B cell (primary cell): Measurements from ENCODE around the gene ZNF600. TPM values are rescaled to one million over a fixed set of nuclear protein-coding genes. Genes with fewer than 3 reads are reported as not detected.
"Not testable (repeated sequence)": the region's sequence is repeated elsewhere in the genome, so short reads cannot be mapped to it uniquely, and the experiment has no call there.

Experiments used
- ATAC-seq: fragments of 200-7000 bp; cut with Tn5 transposase; one replicate; pipeline ENCODE4 v1.10.0; 2021; ENCODE audit warnings: low read depth, mild to moderate bottlenecking, moderate number of reproducible peaks, moderate library complexity
- CTCF ChIA-PET: fragments of 350-600 bp; sonication (Branson Sonifier 250); formaldehyde crosslinking; loops from one replicate; lab custom pipeline; 2021; ENCODE audit warnings: antibody characterized with exemption, inconsistent platforms; lab: Charles Lee
- POLR2A ChIA-PET: fragments of 350-600 bp; sonication (Branson Sonifier 250); formaldehyde crosslinking; loops from one replicate; lab custom pipeline; 2021; ENCODE audit warnings: antibody characterized with exemption; lab: Charles Lee
- DNase-seq: peaks from one replicate; pipeline ENCODE4 v3.0.0; 2013
- H2AFZ ChIP-seq: 2 replicates; pipeline ENCODE4 v1.6.1; 2012; ENCODE audit warnings: mild to moderate bottlenecking, low read depth, low read length; ENCODE audit not compliant: insufficient read depth, poor library complexity, severe bottlenecking
- H3K27ac ChIP-seq, 2 donors: 1 replicate in 1 of 2; 2 replicates in 1 of 2; pipeline ENCODE4 v1.5.1; 2012 to 2013; ENCODE audit warnings: low read length in 2 of 2, mild to moderate bottlenecking in 2 of 2, moderate library complexity in 1 of 2
- H3K27me3 ChIP-seq, 4 experiments: fragments of 200-600 bp in 1 of 4; sonication (generic) in 1 of 4; replicated peaks in 1 of 4; 1 replicate in 2 of 4; 2 replicates in 2 of 4; pipeline versions ENCODE4 v1.6.1 to v1.7.0; 2013 to 2016; ENCODE audit warnings: low read length in 3 of 4, mild to moderate bottlenecking in 2 of 4, mixed read lengths in 1 of 4, moderate library complexity in 1 of 4; ENCODE audit not compliant: insufficient read depth in 4 of 4, control insufficient read depth in 3 of 4; ENCODE audit errors: control extremely low read depth in 1 of 4
- H3K36me3 ChIP-seq, 2 experiments: replicated peaks in 1 of 2; 1 replicate in 1 of 2; 2 replicates in 1 of 2; pipeline versions ENCODE4 v1.6.1 to v1.7.1; 2013; ENCODE audit warnings: low read length in 1 of 2; ENCODE audit not compliant: insufficient read depth in 2 of 2, control insufficient read depth in 1 of 2; ENCODE audit errors: control extremely low read depth in 1 of 2, extremely low read depth in 1 of 2
- H3K4me1 ChIP-seq, 2 donors: fragments of 200-600 bp in 1 of 2; sonication (generic) in 1 of 2; 1 replicate in 1 of 2; 2 replicates in 1 of 2; pipeline versions ENCODE4 v1.5.1 to v1.6.1; 2013 to 2017; ENCODE audit warnings: low read length in 2 of 2; ENCODE audit not compliant: control insufficient read depth in 2 of 2, insufficient read depth in 2 of 2
- H3K4me2 ChIP-seq: replicated peaks from 2 replicates; pipeline ENCODE3; 2012; ENCODE audit warnings: mild to moderate bottlenecking, low read depth, low read length; ENCODE audit not compliant: poor library complexity, severe bottlenecking
- H3K4me3 ChIP-seq, 5 experiments: fragments of 200-600 bp in 1 of 5; sonication (generic) in 1 of 5; 1 replicate in 3 of 5; 2 replicates in 2 of 5; pipeline versions ENCODE4 v1.5.1 to v1.7.0; 2011 to 2016; ENCODE audit warnings: low read length in 4 of 5, mild to moderate bottlenecking in 4 of 5, low read depth in 2 of 5, control low read depth in 1 of 5, moderate library complexity in 1 of 5; ENCODE audit not compliant: insufficient read depth in 1 of 5; ENCODE audit errors: control extremely low read depth in 1 of 5, extremely low read depth in 1 of 5
- H3K79me2 ChIP-seq: fragments of 200-600 bp; sonication (generic); one replicate; pipeline ENCODE4 v1.6.0; 2016; ENCODE audit warnings: low read length; ENCODE audit not compliant: control insufficient read depth, insufficient read depth
- H3K9ac ChIP-seq: fragments of 200-600 bp; sonication (generic); 2 replicates; pipeline ENCODE4 v1.6.1; 2017; ENCODE audit warnings: mild to moderate bottlenecking, low read length, moderate library complexity
- H3K9me3 ChIP-seq, 3 donors: one replicate each; pipeline versions ENCODE4 v1.6.1 to v1.7.1; 2013; ENCODE audit warnings: low read length in 2 of 3; ENCODE audit not compliant: control insufficient read depth in 2 of 3, insufficient read depth in 1 of 3; ENCODE audit errors: control extremely low read depth in 1 of 3
- H4K20me1 ChIP-seq: 2 replicates; pipeline ENCODE4 v1.6.0; 2012; ENCODE audit warnings: mild to moderate bottlenecking, low read length; ENCODE audit not compliant: insufficient read depth, control insufficient read depth, poor library complexity, severe bottlenecking
- H3K27ac Mint-ChIP-seq: one replicate; pipeline ENCODE4 v1.8.0; 2021; ENCODE audit warnings: mixed read lengths
- H3K27me3 Mint-ChIP-seq: one replicate; pipeline ENCODE4 v1.8.0; 2021; ENCODE audit warnings: mixed read lengths
- H3K4me1 Mint-ChIP-seq: one replicate; pipeline ENCODE4 v1.8.0; 2021; ENCODE audit warnings: mixed read lengths
- H3K4me3 Mint-ChIP-seq: one replicate; pipeline ENCODE4 v1.8.0; 2021; ENCODE audit warnings: mixed read lengths
- H3K9me3 Mint-ChIP-seq: one replicate; pipeline ENCODE4 v1.8.0; 2022; ENCODE audit warnings: mixed read lengths; ENCODE audit not compliant: insufficient read depth
- CTCF ChIP-seq: fragments of 200-600 bp; IDR thresholded peaks from one replicate; pipeline ENCODE4 v1.8.0; 2022; ENCODE audit warnings: antibody characterized with exemption, mild to moderate bottlenecking
- whole genome bisulfite sequencing: methylation state at CpG from one replicate; pipeline ENCODE4 v1.1.5; 2013; ENCODE audit warnings: missing lambda C conversion rate; ENCODE audit not compliant: insufficient coverage; 5-methylcytosine and 5-hydroxymethylcytosine counted together
- intact Hi-C: fragments of 100-400 bp; cut with micrococcal nuclease; formaldehyde crosslinking; loops from one replicate; pipeline ENCODE4 v1.10.0; 2022
- polyA plus RNA-seq: library from polyadenylated mRNA; depleted of rRNA; stranded (reverse); fragments of >200 nt; gene quantifications from 2 replicates; pipeline ENCODE4 v1.2.3, GENCODE V29; 2012
- total RNA-seq, 2 donors: library from RNA; stranded (reverse); fragments of 120-200 nt in 1 of 2; gene quantifications; 1 replicate in 1 of 2; 2 replicates in 1 of 2; pipeline versions ENCODE4 v1.2.3 to v1.2.4, GENCODE V29; 2013 to 2022

ZNF600 gene
- total and polyA plus RNA-seq, 2 donors (not counting 1 experiment from before 2014, with no cell fraction given): 40.6 to 41.7 TPM

- no peak for DNase-seq
- Histone ChIP-seq H3K27me3 (no peaks in the 10 kb centered on the region), H3K79me2 (peaks cover 12% of the 10 kb centered on the region), H3K9me3 (peaks cover 0 to 30% (median 3%) of the 10 kb centered on the region in 3 donors), H3K9ac (no peak overlapping the region), H3K36me3 (no peaks in the 10 kb centered on the region), H2AFZ (no peak overlapping the region), H3K4me3 (no peak overlapping the region), H3K27ac (no peak overlapping the region), H4K20me1 (no peaks in the 10 kb centered on the region), H3K4me2 (no peak overlapping the region), H3K4me1 (peaks cover 4 to 8% of the 10 kb centered on the region in 2 donors)
- CTCF ChIA-PET: interaction anchor here (0.6 kb wide), 1 partner anchor 297 kb away, joined by 4 read pairs; no protein-coding TSS in a partner anchor
- H3K4me1 Mint-ChIP-seq: peaks cover 19% of the 10 kb centered on the region
- ATAC-seq: no peak
- H3K27me3 Mint-ChIP-seq: no peaks in the 10 kb centered on the region
- no peak overlapping the region for H3K4me3 Mint-ChIP-seq
- POLR2A ChIA-PET: interaction anchor here (0.6 kb wide), 1 partner anchor 40 kb away, joined by 4 read pairs; no protein-coding TSS in a partner anchor
- no peak overlapping the region for H3K27ac Mint-ChIP-seq
- no peaks in the 10 kb centered on the region for H3K9me3 Mint-ChIP-seq
- intact Hi-C loops: no loop called here
- TF ChIP-seq CTCF: no peak
- WGBS: 96% methylated on average over 9 of the region's 12 CpGs
These were observed 37.1 kb upstream of the ZNF600 start for GRCh38 chr19:52823676-52824075.

DNA sequence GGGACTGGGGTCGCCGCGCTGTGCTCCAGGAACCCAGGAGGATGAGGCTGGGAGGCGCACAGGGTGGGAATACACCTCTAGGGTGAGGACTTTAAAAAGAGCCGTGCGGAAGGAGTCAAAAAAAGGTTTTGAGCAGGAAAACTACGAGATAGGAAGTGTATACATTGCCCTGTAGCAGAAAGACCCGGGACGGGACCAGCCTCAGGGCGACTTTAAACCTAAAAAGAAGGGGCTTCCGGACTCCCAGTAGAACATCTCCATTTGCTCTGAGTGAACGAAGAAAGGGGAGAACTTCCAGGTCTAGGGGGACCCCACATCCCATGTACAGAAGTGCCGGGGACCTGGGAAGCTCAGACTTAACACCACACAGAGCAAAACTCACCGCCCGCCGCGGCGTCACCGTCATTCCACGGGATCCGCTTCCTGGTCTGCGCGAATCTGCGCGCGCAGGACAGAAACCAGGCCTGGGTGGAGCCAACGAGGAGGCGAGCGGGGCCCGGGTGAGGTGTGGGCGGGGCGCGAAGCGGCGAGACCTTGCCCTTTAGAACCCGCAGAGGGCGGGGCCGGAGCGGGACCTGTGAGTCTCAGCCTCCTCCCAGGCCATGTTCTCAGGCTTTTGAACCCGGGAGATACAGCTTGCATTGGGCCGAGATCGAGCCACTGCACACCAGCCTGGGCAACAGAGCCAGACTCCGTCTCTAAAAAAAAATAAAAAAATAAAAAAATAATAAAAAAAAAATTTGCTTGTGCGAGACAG, 34.8 kb upstream of the ZNF600 start, which contains the start of gene ZNF28:
Gene ZNF28 (minus strand): TSS at position 430 of the 757 bp plus-strand sequence. CDS start 3,675 bp downstream, outside the sequence.
- Histone ChIP-seq H2AFZ (peak within 1 kb of the TSS; percentile 67), H3K4me2 (peak within 1 kb of the TSS; percentile 72), H3K9me3 (peaks cover 0 to 20% (median 3%) of the 10 kb centered on the region in 3 donors), H3K4me3 (peak within 1 kb of the TSS; percentile 63 to 73 (median 70)), H3K79me2 (peaks cover 12% of the 10 kb centered on the region), H3K27ac (peak within 1 kb of the TSS; percentile 49 to 75), H3K9ac (peak within 1 kb of the TSS; percentile 74)
- DNase-seq (peak; percentile 62), ATAC-seq (peak; percentile 100)
- H3K4me1 ChIP-seq, H3K27me3 ChIP-seq, H4K20me1 ChIP-seq, H3K36me3 ChIP-seq, H3K9me3 Mint-ChIP-seq, CTCF ChIA-PET, H3K27me3 Mint-ChIP-seq, POLR2A ChIA-PET: not testable (repeated sequence)
- intact Hi-C loops: loop anchor here (2.0 kb wide), 1 partner anchor 35 kb away; the partner anchor contains the start of gene ZNF600
- peak within 1 kb of the TSS; percentile 90 for H3K4me3 Mint-ChIP-seq
- 2% methylated on average over 17 of the region's 44 CpGs for WGBS
- H3K27ac Mint-ChIP-seq: peak within 1 kb of the TSS; percentile 80
- peaks cover 24% of the 10 kb centered on the region for H3K4me1 Mint-ChIP-seq

DNA sequence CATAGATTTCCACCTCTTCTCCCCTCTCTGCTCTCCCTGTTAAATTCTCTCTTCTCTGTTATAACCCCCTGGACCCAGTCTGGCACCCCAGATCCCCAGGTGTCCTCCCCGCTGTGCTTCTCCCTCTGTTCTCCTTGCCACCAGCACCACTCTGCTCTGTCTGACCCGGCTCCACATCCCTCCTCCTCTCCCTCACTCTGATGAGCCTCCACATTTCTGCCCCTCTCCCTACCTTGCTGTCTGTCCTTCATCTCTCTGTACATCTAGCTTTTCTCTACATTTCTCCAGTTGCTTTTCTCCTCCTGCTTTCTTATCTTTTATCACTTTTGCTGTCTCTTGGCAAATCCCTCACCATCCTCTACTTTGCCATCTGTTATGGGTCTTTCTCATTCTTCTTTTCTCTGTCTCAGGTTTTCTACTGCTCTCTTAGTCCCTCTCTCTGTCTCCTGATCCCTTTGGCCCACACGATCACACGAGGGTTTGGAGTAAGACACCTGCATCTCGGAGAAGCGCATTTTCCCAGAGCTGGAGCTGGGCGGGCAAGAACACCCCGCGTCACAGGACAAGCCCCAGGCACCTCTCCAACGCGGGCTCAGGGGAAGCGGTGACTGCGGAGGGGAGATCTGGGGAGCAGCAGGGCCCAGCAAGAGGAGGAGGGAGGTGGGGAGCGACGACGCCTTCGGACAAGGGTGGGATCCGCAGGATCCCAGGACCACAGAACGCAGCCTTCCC, 34.0 kb upstream of the ZNF600 start:
- Mint-ChIP-seq H3K4me1 (peaks cover 24% of the 10 kb centered on the region), H3K27ac (peak overlapping the region; percentile 80), H3K4me3 (peak overlapping the region; percentile 90)
- H4K20me1 ChIP-seq, H3K27me3 Mint-ChIP-seq, POLR2A ChIA-PET, ATAC-seq, H3K36me3 ChIP-seq, H3K9me3 Mint-ChIP-seq, CTCF ChIA-PET, H3K4me1 ChIP-seq, H3K27me3 ChIP-seq: not testable (repeated sequence)
- intact Hi-C loops: loop anchor here (2.0 kb wide), 1 partner anchor 34 kb away; the partner anchor contains the start of gene ZNF600
- Histone ChIP-seq H3K9ac (peak overlapping the region; percentile 74), H3K27ac (peak overlapping the region; percentile 49 to 75), H3K79me2 (peaks cover 12% of the 10 kb centered on the region), H3K9me3 (peaks cover 0 to 23% (median 0%) of the 10 kb centered on the region in 3 donors), H3K4me2 (peak overlapping the region; percentile 72), H3K4me3 (peak overlapping the region in 4 of 5 experiments; percentile 63 to 73 (median 68)), H2AFZ (peak overlapping the region; percentile 67)
- DNase-seq: peak; percentile 34
- 9% methylated on average over 11 of the region's 19 CpGs for WGBS
